ENCODE results near the gene KISS1R.

DNA sequence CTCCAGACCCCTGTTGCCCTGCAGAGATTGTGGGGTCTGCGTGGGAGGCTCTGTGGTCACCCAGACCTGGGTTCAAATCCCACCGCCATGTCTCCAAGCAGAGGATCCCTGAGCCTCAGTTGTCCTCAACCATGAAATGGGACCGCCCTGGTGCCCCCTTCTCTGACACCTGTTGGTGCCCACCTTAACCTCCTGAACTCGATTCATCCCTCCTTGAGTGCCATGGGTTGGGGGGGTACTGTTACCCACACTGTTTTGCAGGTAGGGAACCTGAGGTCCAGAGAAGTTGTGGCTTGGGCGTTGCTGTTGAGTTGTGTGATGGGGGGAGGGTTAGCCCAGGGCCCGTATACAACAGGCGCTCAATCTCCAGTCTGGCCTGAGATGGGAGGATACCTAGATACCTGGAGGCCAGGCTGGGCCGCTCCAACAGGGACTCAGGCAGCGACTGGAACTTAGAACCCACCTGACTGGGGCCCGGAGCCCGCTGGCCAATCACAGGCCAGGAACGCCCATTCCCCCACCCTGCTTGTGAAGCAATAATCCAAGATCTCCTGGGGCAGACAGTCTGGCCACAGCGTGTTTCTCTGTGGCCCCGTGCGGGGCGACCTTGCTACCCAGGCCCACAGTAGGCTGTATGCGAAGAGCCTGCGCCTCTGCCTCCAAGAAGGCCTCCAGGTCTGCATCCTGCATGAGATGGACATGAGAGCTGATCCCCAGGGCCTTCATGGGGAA, 11.5 kb downstream of the KISS1R start:
- TF ChIP-seq YY1 (IDR thresholded peaks at IDR 0.05): no peak
- TF ChIP-seq, protein P1, sequence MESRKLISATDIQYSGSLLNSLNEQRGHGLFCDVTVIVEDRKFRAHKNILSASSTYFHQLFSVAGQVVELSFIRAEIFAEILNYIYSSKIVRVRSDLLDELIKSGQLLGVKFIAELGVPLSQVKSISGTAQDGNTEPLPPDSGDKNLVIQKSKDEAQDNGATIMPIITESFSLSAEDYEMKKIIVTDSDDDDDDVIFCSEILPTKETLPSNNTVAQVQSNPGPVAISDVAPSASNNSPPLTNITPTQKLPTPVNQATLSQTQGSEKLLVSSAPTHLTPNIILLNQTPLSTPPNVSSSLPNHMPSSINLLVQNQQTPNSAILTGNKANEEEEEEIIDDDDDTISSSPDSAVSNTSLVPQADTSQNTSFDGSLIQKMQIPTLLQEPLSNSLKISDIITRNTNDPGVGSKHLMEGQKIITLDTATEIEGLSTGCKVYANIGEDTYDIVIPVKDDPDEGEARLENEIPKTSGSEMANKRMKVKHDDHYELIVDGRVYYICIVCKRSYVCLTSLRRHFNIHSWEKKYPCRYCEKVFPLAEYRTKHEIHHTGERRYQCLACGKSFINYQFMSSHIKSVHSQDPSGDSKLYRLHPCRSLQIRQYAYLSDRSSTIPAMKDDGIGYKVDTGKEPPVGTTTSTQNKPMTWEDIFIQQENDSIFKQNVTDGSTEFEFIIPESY (IDR thresholded peaks at IDR 0.05): no peak

All from liver (tissue), 1 donor.